HCT116 (cell line): ENCODE measurements around the gene TUBA8. TPM values are rescaled to one million over a fixed set of nuclear protein-coding genes. Genes with fewer than 3 reads are reported as not detected.

Experiments used
- ATAC-seq: fragments of 200-7000 bp; cut with Tn5 transposase; 2 replicates; pipeline ENCODE4 v1.9.1; 2020; ENCODE audit warnings: mild to moderate bottlenecking, moderate library complexity
- BruUV-seq: library from RNA; stranded (reverse); fragments of 400-500 nt; replicated peaks from 2 replicates; lab custom pipeline; 2021; lab: Mats Ljungman, UMichigan
- CTCF ChIA-PET: fragments of 300-600 bp; sonication (Branson Sonifier 250); formaldehyde crosslinking; loops from one replicate; lab custom pipeline; 2021; ENCODE audit warnings: antibody characterized with exemption; lab: Charles Lee
- POLR2A ChIA-PET: fragments of 300-600, 350-600 bp; sonication (Branson Sonifier 250); formaldehyde crosslinking; loops from one replicate; lab custom pipeline; 2021; ENCODE audit warnings: antibody characterized with exemption; lab: Charles Lee
- RAD21 ChIA-PET, 2 experiments: fragments of 300-600 bp; sonication (Branson Sonifier 250); formaldehyde crosslinking; loops; one replicate each; lab custom pipeline; 2023; ENCODE audit warnings: low total read pairs in 2 of 2; ENCODE audit not compliant: uncharacterized antibody in 2 of 2, unreplicated experiment in 2 of 2, low non-redundant PET in 1 of 2; lab: Charles Lee
- DNase-seq: peaks from one replicate; pipeline ENCODE4 v3.0.0-alpha.2; 2010; ENCODE audit warnings: low read depth, low spot score
- H2AFZ ChIP-seq: fragments of 200-600 bp; shearing (Covaris generic), sonication (generic); 2 replicates; pipeline ENCODE4 v1.6.1; 2017; ENCODE audit warnings: low read depth, mixed run types, mixed read lengths, antibody characterized with exemption, low read length; ENCODE audit not compliant: poor library complexity, severe bottlenecking
- H3K27ac ChIP-seq: 2 replicates; pipeline ENCODE4 v1.5.1; 2012; ENCODE audit warnings: low read depth, low read length
- H3K27me3 ChIP-seq: fragments of 200-600 bp; sonication (generic); 2 replicates; pipeline ENCODE4 v1.6.1; 2016; ENCODE audit warnings: mixed run types, low read length, mixed read lengths; ENCODE audit not compliant: insufficient read depth
- H3K36me3 ChIP-seq, 2 experiments: fragments of 200-500 bp in 1 of 2; fragments of 200-600 bp in 1 of 2; sonication (Bioruptor generic) in 1 of 2; sonication (generic) in 1 of 2; 2 replicates each; pipeline versions ENCODE4 v1.5.1 to v1.6.1; 2014 to 2016; ENCODE audit warnings: low read length in 2 of 2, inconsistent platforms in 1 of 2, mixed read lengths in 1 of 2, mixed run types in 1 of 2; ENCODE audit not compliant: insufficient read depth in 2 of 2, control insufficient read depth in 1 of 2
- H3K4me1 ChIP-seq, 2 experiments: fragments of 200-600 bp in 1 of 2; sonication (generic) in 1 of 2; 2 replicates each; pipeline versions ENCODE4 v1.5.1 to v1.6.1; 2012 to 2017; ENCODE audit warnings: low read length in 2 of 2, inconsistent platforms in 1 of 2, mild to moderate bottlenecking in 1 of 2, mixed read lengths in 1 of 2, mixed run types in 1 of 2, moderate library complexity in 1 of 2; ENCODE audit not compliant: insufficient read depth in 2 of 2, control insufficient read depth in 1 of 2
- H3K4me2 ChIP-seq: fragments of 200-600 bp; sonication (generic); 2 replicates; pipeline ENCODE4 v1.6.1; 2017; ENCODE audit warnings: mixed run types, low read length, mixed read lengths
- H3K4me3 ChIP-seq, 2 experiments: fragments of 200-600 bp in 1 of 2; sonication (generic) in 1 of 2; replicated peaks in 1 of 2; 2 replicates each; pipeline ENCODE4 v1.5.1; 2011 to 2016; ENCODE audit warnings: low read length in 2 of 2, control low read depth in 1 of 2, low read depth in 1 of 2, mild to moderate bottlenecking in 1 of 2, mixed read lengths in 1 of 2, mixed run types in 1 of 2
- H3K79me2 ChIP-seq: fragments of 200-600 bp; sonication (generic); 2 replicates; pipeline ENCODE4 v1.6.1; 2017; ENCODE audit warnings: mild to moderate bottlenecking, mixed run types, low read length, moderate library complexity, mixed read lengths; ENCODE audit not compliant: insufficient read depth
- H3K9ac ChIP-seq: fragments of 200-600 bp; sonication (generic); 2 replicates; pipeline ENCODE4 v1.6.1; 2016; ENCODE audit warnings: low read length, mixed read lengths
- H3K9me2 ChIP-seq: fragments of 200-600 bp; sonication (generic), shearing (Covaris generic); 2 replicates; pipeline ENCODE4 v1.6.1; 2017; ENCODE audit warnings: mixed run types, mild to moderate bottlenecking, moderate library complexity; ENCODE audit not compliant: insufficient read depth
- H3K9me3 ChIP-seq, 2 experiments: fragments of 200-500 bp in 1 of 2; fragments of 200-600 bp in 1 of 2; sonication (Bioruptor generic) in 1 of 2; sonication (generic) in 1 of 2; 2 replicates each; pipeline ENCODE4 v1.6.1; 2014 to 2017; ENCODE audit warnings: low read length in 2 of 2, mixed read lengths in 2 of 2, inconsistent platforms in 1 of 2, low read depth in 1 of 2, mild to moderate bottlenecking in 1 of 2, mixed run types in 1 of 2, moderate library complexity in 1 of 2; ENCODE audit not compliant: control insufficient read depth in 1 of 2, insufficient read depth in 1 of 2
- H4K20me1 ChIP-seq: fragments of 200-600 bp; sonication (generic), shearing (Covaris generic); 2 replicates; pipeline ENCODE4 v1.6.1; 2017; ENCODE audit warnings: mixed run types, mild to moderate bottlenecking, moderate library complexity; ENCODE audit not compliant: insufficient read depth
- ATF3 ChIP-seq: IDR thresholded peaks from 2 replicates; pipeline ENCODE4 v1.6.1; 2012
- CBX3 ChIP-seq: IDR thresholded peaks from 2 replicates; pipeline ENCODE4 v1.6.1; 2012; ENCODE audit warnings: low read depth
- EGR1 ChIP-seq: IDR thresholded peaks from 2 replicates; pipeline ENCODE4 v1.6.1; 2012; ENCODE audit warnings: low read depth
- ELF1 ChIP-seq: IDR thresholded peaks from 2 replicates; pipeline ENCODE4 v1.6.1; 2012; ENCODE audit warnings: low read depth, borderline replicate concordance
- EZH2 ChIP-seq: fragments of 200-600 bp; sonication (generic); IDR thresholded peaks from 2 replicates; pipeline ENCODE4 v1.6.1; 2017; ENCODE audit warnings: antibody characterized with exemption, mixed run types
- EZH2phosphoT487 ChIP-seq: fragments of 200-600 bp; IDR thresholded peaks from 2 replicates; pipeline ENCODE4 v1.6.1; 2018; ENCODE audit warnings: antibody characterized with exemption, borderline replicate concordance
- FOSL1 ChIP-seq: IDR thresholded peaks from 2 replicates; pipeline ENCODE4 v1.6.1; 2012; ENCODE audit warnings: low read depth
- JUND ChIP-seq: IDR thresholded peaks from 2 replicates; pipeline ENCODE4 v1.6.1; 2012
- POLR2AphosphoS5 ChIP-seq: IDR thresholded peaks from 2 replicates; pipeline ENCODE4 v1.6.1; 2011; ENCODE audit warnings: mild to moderate bottlenecking, low read depth, low read length, moderate library complexity
- SIN3A ChIP-seq: IDR thresholded peaks from 2 replicates; pipeline ENCODE4 v1.6.1; 2012; ENCODE audit warnings: low read depth
- SP1 ChIP-seq: IDR thresholded peaks from 2 replicates; pipeline ENCODE4 v1.6.1; 2012; ENCODE audit warnings: low read depth
- SRF ChIP-seq: IDR thresholded peaks from 2 replicates; pipeline ENCODE4 v1.6.1; 2012; ENCODE audit warnings: low read depth
- TCF7L2 ChIP-seq: IDR thresholded peaks from 2 replicates; pipeline ENCODE4 v1.7.0; 2011; ENCODE audit warnings: borderline replicate concordance, inconsistent platforms; ENCODE audit not compliant: insufficient read depth, insufficient read length; ENCODE audit errors: extremely low read depth
- ZFX ChIP-seq: fragments of 450-650 bp; IDR thresholded peaks from 2 replicates; pipeline ENCODE4 v1.6.1; 2017
- ZNF274 ChIP-seq: fragments of 200-500 bp; sonication (Bioruptor generic); IDR thresholded peaks from 2 replicates; pipeline ENCODE4 v1.6.1; 2014; ENCODE audit warnings: mild to moderate bottlenecking, low read depth, low read length, inconsistent platforms
- intact Hi-C: fragments of 100-400 bp; cut with micrococcal nuclease; formaldehyde crosslinking; loops from 2 replicates; pipeline ENCODE4 v1.10.0; 2022
- total RNA-seq: library from RNA; stranded (reverse); gene quantifications from one replicate; pipeline ENCODE4 v1.2.1, GENCODE V29; 2021; ENCODE audit not compliant: unreplicated experiment
- TF ChIP-seq, protein P1 (sequence below): IDR thresholded peaks from 2 replicates; pipeline ENCODE4 v1.6.1; 2011; ENCODE audit warnings: mild to moderate bottlenecking, low read length, moderate library complexity; ENCODE audit not compliant: insufficient replicate concordance; ENCODE audit errors: extremely low read depth
- TF ChIP-seq, protein P2 (sequence below): IDR thresholded peaks from 2 replicates; pipeline ENCODE4 v1.6.1; 2012
- TF ChIP-seq, protein P3 (sequence below), 3 experiments: fragments of 200-600 bp in 1 of 3; sonication (generic) in 1 of 3; IDR thresholded peaks in 2 of 3; conservative IDR thresholded peaks in 1 of 3; 2 replicates each; pipeline ENCODE4 v1.5.1; 2012 to 2017; ENCODE audit warnings: low read depth in 2 of 3, low read length in 2 of 3, antibody characterized with exemption in 1 of 3, borderline replicate concordance in 1 of 3, control low read depth in 1 of 3, mild to moderate bottlenecking in 1 of 3, mixed read lengths in 1 of 3, mixed run types in 1 of 3, moderate library complexity in 1 of 3; ENCODE audit not compliant: insufficient read depth in 1 of 3

The TUBA8 gene
- total RNA-seq, 1 experiment from 2014 or later: 2.3 TPM

DNA sequence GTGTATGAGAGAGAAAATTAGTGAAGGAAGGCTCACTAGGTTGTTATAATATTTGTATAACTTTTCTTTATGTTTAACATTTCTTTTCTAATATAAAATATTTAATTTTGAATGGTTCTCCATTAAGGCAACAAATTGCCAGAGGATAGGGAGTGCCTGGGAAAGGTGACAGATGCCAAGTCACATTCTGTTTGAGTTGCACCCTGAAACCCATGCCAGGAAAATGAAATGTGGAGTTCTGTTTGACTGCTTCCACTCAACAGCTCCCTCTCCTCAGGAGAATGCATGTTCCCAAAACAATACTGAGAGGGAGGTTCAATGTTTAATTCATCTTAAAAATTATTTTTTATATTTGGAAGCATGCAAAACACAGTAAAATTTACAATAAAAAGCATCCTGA is 33.5 kb downstream of the TUBA8 start:
- ChIA-PET CTCF (no interaction called here), POLR2A (no interaction called here), RAD21 (no interaction called here)
- no peak for DNase-seq
- TF ChIP-seq CBX3 (no peak), SP1 (no peak), ZNF274 (no peak), EZH2 (no peak), POLR2AphosphoS5 (no peak), SIN3A (no peak), ZFX (no peak), ELF1 (no peak), FOSL1 (no peak), SRF (no peak), JUND (no peak), ATF3 (no peak), TCF7L2 (no peak), EGR1 (no peak), EZH2phosphoT487 (no peak)
- TF ChIP-seq, protein P1, sequence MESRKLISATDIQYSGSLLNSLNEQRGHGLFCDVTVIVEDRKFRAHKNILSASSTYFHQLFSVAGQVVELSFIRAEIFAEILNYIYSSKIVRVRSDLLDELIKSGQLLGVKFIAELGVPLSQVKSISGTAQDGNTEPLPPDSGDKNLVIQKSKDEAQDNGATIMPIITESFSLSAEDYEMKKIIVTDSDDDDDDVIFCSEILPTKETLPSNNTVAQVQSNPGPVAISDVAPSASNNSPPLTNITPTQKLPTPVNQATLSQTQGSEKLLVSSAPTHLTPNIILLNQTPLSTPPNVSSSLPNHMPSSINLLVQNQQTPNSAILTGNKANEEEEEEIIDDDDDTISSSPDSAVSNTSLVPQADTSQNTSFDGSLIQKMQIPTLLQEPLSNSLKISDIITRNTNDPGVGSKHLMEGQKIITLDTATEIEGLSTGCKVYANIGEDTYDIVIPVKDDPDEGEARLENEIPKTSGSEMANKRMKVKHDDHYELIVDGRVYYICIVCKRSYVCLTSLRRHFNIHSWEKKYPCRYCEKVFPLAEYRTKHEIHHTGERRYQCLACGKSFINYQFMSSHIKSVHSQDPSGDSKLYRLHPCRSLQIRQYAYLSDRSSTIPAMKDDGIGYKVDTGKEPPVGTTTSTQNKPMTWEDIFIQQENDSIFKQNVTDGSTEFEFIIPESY: no peak
- TF ChIP-seq, protein P2, sequence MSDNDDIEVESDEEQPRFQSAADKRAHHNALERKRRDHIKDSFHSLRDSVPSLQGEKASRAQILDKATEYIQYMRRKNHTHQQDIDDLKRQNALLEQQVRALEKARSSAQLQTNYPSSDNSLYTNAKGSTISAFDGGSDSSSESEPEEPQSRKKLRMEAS: no peak
- TF ChIP-seq, protein P3, sequence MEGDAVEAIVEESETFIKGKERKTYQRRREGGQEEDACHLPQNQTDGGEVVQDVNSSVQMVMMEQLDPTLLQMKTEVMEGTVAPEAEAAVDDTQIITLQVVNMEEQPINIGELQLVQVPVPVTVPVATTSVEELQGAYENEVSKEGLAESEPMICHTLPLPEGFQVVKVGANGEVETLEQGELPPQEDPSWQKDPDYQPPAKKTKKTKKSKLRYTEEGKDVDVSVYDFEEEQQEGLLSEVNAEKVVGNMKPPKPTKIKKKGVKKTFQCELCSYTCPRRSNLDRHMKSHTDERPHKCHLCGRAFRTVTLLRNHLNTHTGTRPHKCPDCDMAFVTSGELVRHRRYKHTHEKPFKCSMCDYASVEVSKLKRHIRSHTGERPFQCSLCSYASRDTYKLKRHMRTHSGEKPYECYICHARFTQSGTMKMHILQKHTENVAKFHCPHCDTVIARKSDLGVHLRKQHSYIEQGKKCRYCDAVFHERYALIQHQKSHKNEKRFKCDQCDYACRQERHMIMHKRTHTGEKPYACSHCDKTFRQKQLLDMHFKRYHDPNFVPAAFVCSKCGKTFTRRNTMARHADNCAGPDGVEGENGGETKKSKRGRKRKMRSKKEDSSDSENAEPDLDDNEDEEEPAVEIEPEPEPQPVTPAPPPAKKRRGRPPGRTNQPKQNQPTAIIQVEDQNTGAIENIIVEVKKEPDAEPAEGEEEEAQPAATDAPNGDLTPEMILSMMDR (IDR thresholded peaks at IDR 0.05 in 2 of 3, conservative IDR thresholded peaks at IDR 0.05 in 1 of 3; ENCODE audit: borderline replicate concordance in 1 of 3, insufficient read depth in 1 of 3, low read depth in 2 of 3, low read length in 2 of 3): no peak
- intact Hi-C loops: no loop called here
- H3K9me3 ChIP-seq: no peaks in the 10 kb centered on the region
- no peak overlapping the region for H3K27ac ChIP-seq
- peaks cover under 1% of the 10 kb centered on the region in 2 experiments; a peak in 3 of 4 replicates for H3K4me1 ChIP-seq
- H3K27me3 ChIP-seq: no peaks in the 10 kb centered on the region
- H4K20me1 ChIP-seq: no peaks in the 10 kb centered on the region; the same call in 1 of the 2 replicates
- ATAC-seq: no peak
- H3K36me3 ChIP-seq: no peaks in the 10 kb centered on the region
- BruUV-seq: no TSS peak
- H3K4me3 ChIP-seq: no peak overlapping the region
- no peaks in the 10 kb centered on the region for H3K9me2 ChIP-seq
- H3K4me2 ChIP-seq: no peak overlapping the region
- H2AFZ ChIP-seq: no peak overlapping the region
- H3K9ac ChIP-seq: no peak overlapping the region
- H3K79me2 ChIP-seq: no peaks in the 10 kb centered on the region
